ENCODE measurements around the gene SH3GL1. TPM values are rescaled to one million over a fixed set of nuclear protein-coding genes. Genes with fewer than 3 reads are reported as not detected.

The SH3GL1 gene
- total RNA-seq, 2 donors from 2014 or later, result 47.3 to 56.9 TPM

DNA sequence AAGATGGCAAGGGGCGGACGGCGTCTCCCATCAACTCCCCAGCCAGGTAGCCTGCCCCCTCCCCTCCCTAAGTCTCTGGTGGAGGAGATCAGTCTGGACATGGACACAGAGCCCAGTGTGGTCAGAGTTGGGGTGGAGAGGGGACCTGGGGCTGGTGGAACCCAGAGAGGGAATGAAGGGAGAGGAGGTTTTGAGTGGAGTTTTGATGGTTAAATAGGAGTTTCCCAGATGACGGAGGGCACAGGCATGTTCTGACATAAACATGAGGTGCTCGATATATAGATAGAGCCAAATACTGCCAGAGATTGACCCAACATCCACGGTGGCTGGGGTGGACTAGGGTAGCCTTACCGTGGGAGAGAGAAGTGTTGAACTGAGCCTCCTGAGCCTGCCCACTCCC, 81.9 kb downstream of the SH3GL1 start:
- TF ChIP-seq CTCF (IDR thresholded peaks at IDR 0.05), result no peak
- Histone ChIP-seq H3K27ac (no peak overlapping the region), H3K4me1 (ENCODE audit: control insufficient read depth in 1 of 2, low read depth in 2 of 2) (no peaks in the 10 kb centered on the region), H3K4me3 (no peak overlapping the region), H3K36me3 (no peaks in the 10 kb centered on the region), H3K27me3 (replicated peaks; ENCODE audit: insufficient read depth) (no peaks in the 10 kb centered on the region), H3K9me3 (no peaks in the 10 kb centered on the region)
- DNase-seq (ENCODE audit: low spot score) (no peak), ATAC-seq (ENCODE audit: insufficient number of reproducible peaks, low FRiP score, low read depth) (no peak)

GRCh38 chr19:4316956-4317355, 83.4 kb downstream of the SH3GL1 start:
- H3K27ac ChIP-seq, result no peak overlapping the region
- TF ChIP-seq CTCF (IDR thresholded peaks at IDR 0.05), result no peak

DNA sequence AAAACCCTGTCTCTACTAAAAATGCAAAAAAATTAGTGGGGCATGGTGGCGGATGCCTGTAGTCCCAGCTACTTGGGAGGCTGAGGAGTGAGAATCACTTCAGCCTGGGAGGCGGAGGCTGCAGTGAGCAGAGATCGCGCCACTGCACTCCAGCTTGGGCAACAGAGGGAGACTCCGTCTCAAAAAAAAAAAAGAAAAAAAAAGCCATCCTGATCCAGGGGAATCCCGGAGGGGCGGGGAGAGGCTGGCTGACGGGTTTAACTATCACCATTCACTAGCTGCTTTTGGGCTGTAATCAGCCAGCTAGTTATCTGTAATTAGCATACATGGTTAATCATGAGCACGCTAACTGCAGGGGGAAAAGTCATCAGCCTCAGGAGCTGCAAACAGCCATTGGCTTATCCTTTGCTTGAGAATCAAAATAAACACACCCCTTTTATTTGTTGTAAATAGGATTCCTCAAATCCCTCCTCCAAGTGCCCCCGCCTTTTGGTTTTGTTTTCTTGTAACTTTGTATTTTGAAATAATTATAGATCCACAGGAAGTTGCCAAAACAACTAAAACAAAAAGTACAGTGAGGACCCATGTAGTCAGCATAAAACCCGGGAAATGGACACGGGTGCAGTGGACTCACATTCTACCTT, 86.4 kb downstream of the SH3GL1 start:
- ATAC-seq (ENCODE audit: insufficient number of reproducible peaks, low FRiP score, low read depth) (no peak), DNase-seq (ENCODE audit: low spot score) (no peak)
- no peak for TF ChIP-seq CTCF (IDR thresholded peaks at IDR 0.05)
- H3K36me3 ChIP-seq, result no peaks in the 10 kb centered on the region
- no peak overlapping the region for H3K4me3 ChIP-seq
- no peaks in the 10 kb centered on the region for H3K27me3 ChIP-seq (replicated peaks; ENCODE audit: insufficient read depth)
- H3K4me1 ChIP-seq (ENCODE audit: control insufficient read depth in 1 of 2, low read depth in 2 of 2), result no peaks in the 10 kb centered on the region
- no peaks in the 10 kb centered on the region for H3K9me3 ChIP-seq
- no peak overlapping the region for H3K27ac ChIP-seq

More at GRCh38 chr19:4316956-4317355, 83.4 kb downstream of the SH3GL1 start:
- Histone ChIP-seq H3K36me3 (no peaks in the 10 kb centered on the region), H3K27me3 (replicated peaks; ENCODE audit: insufficient read depth) (no peaks in the 10 kb centered on the region), H3K9me3 (no peaks in the 10 kb centered on the region), H3K4me3 (no peak overlapping the region), H3K4me1 (ENCODE audit: control insufficient read depth in 1 of 2, low read depth in 2 of 2) (no peaks in the 10 kb centered on the region)
- DNase-seq (ENCODE audit: low spot score) (no peak), ATAC-seq (ENCODE audit: insufficient number of reproducible peaks, low FRiP score, low read depth) (no peak)

Other genes starting within 250 kb of the SH3GL1 start
- not detected for gene CREB3L3, start 246.9 kb downstream of the SH3GL1 start, total RNA-seq
- gene SIRT6, start 218.0 kb downstream of the SH3GL1 start, total RNA-seq, result 10 to 100 TPM; 21.7 to 30.9 TPM
- 1 to 10 TPM in 1 of 2 donors, under 1 TPM in 1; 0.28 to 1.1 TPM for gene ANKRD24, start 217.9 kb downstream of the SH3GL1 start, total RNA-seq
- gene EBI3, start 171.0 kb downstream of the SH3GL1 start, total RNA-seq, result 10 to 100 TPM in 1 of 2 donors, 1 to 10 TPM in 1; 1.9 to 16.1 TPM
- gene YJU2, start 153.5 kb downstream of the SH3GL1 start, total RNA-seq, result 10 to 100 TPM; 17.5 to 25.5 TPM
- gene SHD, start 121.3 kb downstream of the SH3GL1 start, total RNA-seq, result not detected
- 1 to 10 TPM in 1 of 2 donors, not detected in 1; 1.8 TPM for gene TMIGD2, start 98.2 kb downstream of the SH3GL1 start, total RNA-seq
- gene FSD1, start 95.9 kb downstream of the SH3GL1 start, total RNA-seq, result not detected
- gene STAP2, start 61.7 kb downstream of the SH3GL1 start, total RNA-seq, result not detected
- gene MPND, start 57.0 kb downstream of the SH3GL1 start, total RNA-seq, result 10 to 100 TPM in 1 of 2 donors, 1 to 10 TPM in 1; 5.8 to 10.8 TPM
- 1 to 10 TPM; 3.2 to 5.8 TPM for gene CHAF1A, start 2.1 kb upstream of the SH3GL1 start, total RNA-seq
- 10 to 100 TPM; 51.1 to 68.5 TPM for gene UBXN6, start 57.2 kb upstream of the SH3GL1 start, total RNA-seq
- gene HDGFL2, start 71.8 kb upstream of the SH3GL1 start, total RNA-seq, result 10 to 100 TPM; 22.7 to 40.3 TPM
- gene PLIN4, start 117.9 kb upstream of the SH3GL1 start, total RNA-seq, result 1 to 10 TPM; 3.4 to 7.1 TPM
- gene PLIN5, start 134.7 kb upstream of the SH3GL1 start, total RNA-seq, result 1 to 10 TPM; 4.0 to 4.5 TPM
- 10 to 100 TPM in 1 of 2 donors, under 1 TPM in 1; 0.41 to 13.5 TPM for gene LRG1, start 139.5 kb upstream of the SH3GL1 start, total RNA-seq
- 10 to 100 TPM in 1 of 2 donors, 1 to 10 TPM in 1; 3.4 to 17.4 TPM for gene SEMA6B, start 159.1 kb upstream of the SH3GL1 start, total RNA-seq
- 1 to 10 TPM; 4.2 to 4.3 TPM for gene TNFAIP8L1, start 239.0 kb upstream of the SH3GL1 start, total RNA-seq